ENCODE data around the gene TECPR2.

Gene TECPR2

GRCh38 chr14:102450206-102451063 lies 87.7 kb downstream of the TECPR2 start:
- TF ChIP-seq, protein P1, sequence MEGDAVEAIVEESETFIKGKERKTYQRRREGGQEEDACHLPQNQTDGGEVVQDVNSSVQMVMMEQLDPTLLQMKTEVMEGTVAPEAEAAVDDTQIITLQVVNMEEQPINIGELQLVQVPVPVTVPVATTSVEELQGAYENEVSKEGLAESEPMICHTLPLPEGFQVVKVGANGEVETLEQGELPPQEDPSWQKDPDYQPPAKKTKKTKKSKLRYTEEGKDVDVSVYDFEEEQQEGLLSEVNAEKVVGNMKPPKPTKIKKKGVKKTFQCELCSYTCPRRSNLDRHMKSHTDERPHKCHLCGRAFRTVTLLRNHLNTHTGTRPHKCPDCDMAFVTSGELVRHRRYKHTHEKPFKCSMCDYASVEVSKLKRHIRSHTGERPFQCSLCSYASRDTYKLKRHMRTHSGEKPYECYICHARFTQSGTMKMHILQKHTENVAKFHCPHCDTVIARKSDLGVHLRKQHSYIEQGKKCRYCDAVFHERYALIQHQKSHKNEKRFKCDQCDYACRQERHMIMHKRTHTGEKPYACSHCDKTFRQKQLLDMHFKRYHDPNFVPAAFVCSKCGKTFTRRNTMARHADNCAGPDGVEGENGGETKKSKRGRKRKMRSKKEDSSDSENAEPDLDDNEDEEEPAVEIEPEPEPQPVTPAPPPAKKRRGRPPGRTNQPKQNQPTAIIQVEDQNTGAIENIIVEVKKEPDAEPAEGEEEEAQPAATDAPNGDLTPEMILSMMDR (IDR thresholded peaks at IDR 0.05; ENCODE audit: insufficient read depth, missing control alignments) = no peak
- no peak for FAIRE-seq
- DNase-seq (ENCODE audit: insufficient read length, low spot score) = no peak

DNA sequence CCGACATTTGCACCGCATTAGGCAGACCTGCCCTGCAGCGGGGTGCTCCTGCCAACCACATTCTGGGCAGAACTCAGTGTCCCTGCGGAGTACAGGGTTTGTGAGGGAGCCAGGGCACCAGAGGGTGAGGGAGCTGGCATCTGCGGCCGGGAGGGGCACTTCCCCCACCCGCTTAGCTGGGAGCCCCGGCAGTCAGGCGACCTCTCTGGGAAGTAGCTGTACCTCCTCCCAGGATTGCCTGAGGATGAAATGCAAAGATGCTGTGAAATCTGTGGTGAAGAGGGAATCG lies 88.3 kb downstream of the TECPR2 start:
- no peak for FAIRE-seq

GRCh38 chr14:102452302-102452701 lies 89.6 kb downstream of the TECPR2 start:
- FAIRE-seq (no peak), DNase-seq (ENCODE audit: insufficient read length, low spot score) (no peak)
- TF ChIP-seq, protein P1 (IDR thresholded peaks at IDR 0.05; ENCODE audit: insufficient read depth, missing control alignments) = no peak

More for the DNA sequence above, 88.3 kb downstream of the TECPR2 start:
- TF ChIP-seq, protein P1 (IDR thresholded peaks at IDR 0.05; ENCODE audit: insufficient read depth, missing control alignments) = no peak
- no peak for DNase-seq (ENCODE audit: insufficient read length, low spot score)

- TF ChIP-seq, protein P1 (IDR thresholded peaks at IDR 0.05; ENCODE audit: insufficient read depth, missing control alignments) = no peak
- DNase-seq (ENCODE audit: insufficient read length, low spot score) (no peak), FAIRE-seq (no peak)
Observed at GRCh38 chr14:102454711-102455110, 92.0 kb downstream of the TECPR2 start.

DNA sequence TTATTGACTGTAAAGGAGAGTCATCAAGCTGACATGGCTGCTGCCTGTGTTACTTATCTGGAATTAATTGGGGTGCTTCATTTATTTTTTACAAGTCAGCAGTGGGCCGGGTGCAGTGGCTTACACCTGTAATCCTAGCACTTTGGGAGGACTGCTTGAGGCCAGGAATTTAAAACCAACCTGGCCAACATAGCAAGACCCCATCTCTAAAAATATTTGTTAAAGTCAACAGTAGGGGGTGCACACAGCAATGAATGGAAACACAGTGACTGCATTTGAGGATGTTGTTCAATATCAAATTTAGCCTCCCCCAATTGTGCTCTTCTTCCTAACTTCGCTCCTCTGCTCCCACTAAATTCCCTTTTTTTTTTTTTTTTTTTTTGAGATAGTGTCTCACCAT lies 94.8 kb downstream of the TECPR2 start:
- TF ChIP-seq, protein P1 (IDR thresholded peaks at IDR 0.05; ENCODE audit: insufficient read depth, missing control alignments) = no peak
- FAIRE-seq = no peak

GRCh38 chr14:102461490-102462338 lies 99.0 kb downstream of the TECPR2 start:
- DNase-seq (ENCODE audit: insufficient read length, low spot score) = no peak
- TF ChIP-seq, protein P1 (IDR thresholded peaks at IDR 0.05; ENCODE audit: insufficient read depth, missing control alignments) = no peak
- FAIRE-seq = no peak

More for the DNA sequence above, 94.8 kb downstream of the TECPR2 start:
- DNase-seq (ENCODE audit: insufficient read length, low spot score) = no peak

Measured in D721Med (cell line).